ENCODE results near the gene UMODL1. TPM values are rescaled to one million over a fixed set of nuclear protein-coding genes. Genes with fewer than 3 reads are reported as not detected.

Gene UMODL1, protein sequence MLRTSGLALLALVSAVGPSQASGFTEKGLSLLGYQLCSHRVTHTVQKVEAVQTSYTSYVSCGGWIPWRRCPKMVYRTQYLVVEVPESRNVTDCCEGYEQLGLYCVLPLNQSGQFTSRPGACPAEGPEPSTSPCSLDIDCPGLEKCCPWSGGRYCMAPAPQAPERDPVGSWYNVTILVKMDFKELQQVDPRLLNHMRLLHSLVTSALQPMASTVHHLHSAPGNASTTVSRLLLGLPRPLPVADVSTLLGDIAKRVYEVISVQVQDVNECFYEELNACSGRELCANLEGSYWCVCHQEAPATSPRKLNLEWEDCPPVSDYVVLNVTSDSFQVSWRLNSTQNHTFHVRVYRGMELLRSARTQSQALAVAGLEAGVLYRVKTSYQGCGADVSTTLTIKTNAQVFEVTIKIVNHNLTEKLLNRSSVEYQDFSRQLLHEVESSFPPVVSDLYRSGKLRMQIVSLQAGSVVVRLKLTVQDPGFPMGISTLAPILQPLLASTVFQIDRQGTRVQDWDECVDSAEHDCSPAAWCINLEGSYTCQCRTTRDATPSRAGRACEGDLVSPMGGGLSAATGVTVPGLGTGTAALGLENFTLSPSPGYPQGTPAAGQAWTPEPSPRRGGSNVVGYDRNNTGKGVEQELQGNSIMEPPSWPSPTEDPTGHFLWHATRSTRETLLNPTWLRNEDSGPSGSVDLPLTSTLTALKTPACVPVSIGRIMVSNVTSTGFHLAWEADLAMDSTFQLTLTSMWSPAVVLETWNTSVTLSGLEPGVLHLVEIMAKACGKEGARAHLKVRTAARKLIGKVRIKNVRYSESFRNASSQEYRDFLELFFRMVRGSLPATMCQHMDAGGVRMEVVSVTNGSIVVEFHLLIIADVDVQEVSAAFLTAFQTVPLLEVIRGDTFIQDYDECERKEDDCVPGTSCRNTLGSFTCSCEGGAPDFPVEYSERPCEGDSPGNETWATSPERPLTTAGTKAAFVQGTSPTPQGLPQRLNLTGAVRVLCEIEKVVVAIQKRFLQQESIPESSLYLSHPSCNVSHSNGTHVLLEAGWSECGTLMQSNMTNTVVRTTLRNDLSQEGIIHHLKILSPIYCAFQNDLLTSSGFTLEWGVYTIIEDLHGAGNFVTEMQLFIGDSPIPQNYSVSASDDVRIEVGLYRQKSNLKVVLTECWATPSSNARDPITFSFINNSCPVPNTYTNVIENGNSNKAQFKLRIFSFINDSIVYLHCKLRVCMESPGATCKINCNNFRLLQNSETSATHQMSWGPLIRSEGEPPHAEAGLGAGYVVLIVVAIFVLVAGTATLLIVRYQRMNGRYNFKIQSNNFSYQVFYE
- total RNA-seq, result under 1 TPM; 0.05 to 0.10 TPM

DNA sequence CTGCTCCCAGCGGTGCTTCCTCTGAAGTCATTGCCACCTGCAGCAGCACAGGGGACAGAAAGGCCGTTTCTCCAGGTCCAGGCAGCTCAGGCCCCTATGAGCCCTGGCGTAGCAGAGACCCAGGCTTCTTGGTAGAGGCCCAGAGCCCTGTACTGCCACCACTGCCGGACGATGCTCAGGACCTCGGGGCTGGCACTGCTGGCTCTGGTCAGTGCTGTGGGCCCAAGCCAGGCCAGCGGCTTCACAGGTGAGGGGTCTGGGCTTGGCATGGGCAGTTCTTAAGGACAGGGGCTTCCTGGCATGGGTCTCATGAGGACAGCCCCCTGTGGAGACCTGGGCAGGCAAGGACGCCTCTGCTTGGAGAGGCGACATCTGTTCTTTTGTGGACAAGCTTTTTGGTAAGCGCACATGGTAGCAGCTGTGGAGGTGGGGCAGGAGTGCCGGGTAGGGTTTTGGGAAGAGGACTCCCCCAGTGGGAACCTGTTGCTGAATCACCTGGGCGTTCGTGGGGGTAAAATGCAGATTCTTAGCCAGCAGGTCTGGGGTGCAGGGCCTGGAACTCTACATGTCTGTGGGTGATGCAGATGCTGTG lies at the start of gene UMODL1:
UMODL1 (plus strand) TSS at position 172 of the 592 bp plus-strand sequence; CDS start at position 172, 0 bp downstream.
- POLR2A ChIA-PET, result no interaction called here
- CTCF ChIA-PET, result no interaction called here
- no peak within 1 kb of the TSS for H3K27ac Mint-ChIP-seq
- H3K4me3 Mint-ChIP-seq, result no peak within 1 kb of the TSS
- H3K4me1 Mint-ChIP-seq, result peaks cover 2% of the 10 kb centered on the region
- H3K9me3 Mint-ChIP-seq, result no peaks in the 10 kb centered on the region
- peaks cover 11% of the 10 kb centered on the region for H3K27me3 Mint-ChIP-seq
- no peak for DNase-seq
- no peaks in the 10 kb centered on the region for H3K36me3 Mint-ChIP-seq (ENCODE audit: low read depth)

DNA sequence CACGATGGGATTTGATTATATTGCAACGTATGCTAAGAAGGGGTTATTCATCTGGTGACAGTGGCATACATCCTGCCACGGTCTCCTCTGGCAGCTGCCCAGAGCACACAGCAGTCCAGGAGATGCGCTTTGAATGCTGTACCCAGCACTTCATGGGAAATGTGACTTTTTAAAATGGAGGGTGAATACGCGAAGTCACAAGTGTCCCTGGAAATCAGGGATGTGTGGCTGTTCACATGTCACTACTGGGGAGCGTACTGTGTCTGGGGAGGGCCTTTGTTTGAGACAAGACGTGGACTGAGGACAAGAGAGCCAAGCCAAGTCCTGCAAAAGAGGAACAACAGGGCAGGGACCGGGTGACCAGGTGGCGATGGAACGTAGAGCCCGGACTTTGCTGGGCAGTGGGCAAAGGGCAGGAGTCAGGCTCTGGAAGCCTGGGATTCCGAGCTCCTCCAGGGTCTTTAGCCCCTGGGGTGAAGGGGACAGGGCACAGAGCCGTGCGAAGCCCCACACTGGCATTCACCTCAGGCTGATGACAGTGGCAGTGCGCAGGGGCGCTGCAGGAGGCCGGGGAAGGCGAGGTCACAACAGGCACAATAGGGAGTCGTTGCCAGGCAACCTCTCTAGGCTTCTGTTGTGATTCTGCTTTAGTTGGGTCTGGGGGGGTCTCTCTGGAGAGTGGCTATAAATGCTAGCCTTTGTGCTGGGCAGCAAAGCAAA lies 49.6 kb upstream of the UMODL1 start:
- no peaks in the 10 kb centered on the region for H3K36me3 Mint-ChIP-seq (ENCODE audit: low read depth)
- no peaks in the 10 kb centered on the region for H3K9me3 Mint-ChIP-seq
- no peaks in the 10 kb centered on the region for H3K4me1 Mint-ChIP-seq
- ChIA-PET CTCF (no interaction called here), POLR2A (no interaction called here)
- no peak for DNase-seq
- H3K27ac Mint-ChIP-seq, result no peak overlapping the region
- H3K27me3 Mint-ChIP-seq, result no peaks in the 10 kb centered on the region
- no peak overlapping the region for H3K4me3 Mint-ChIP-seq

DNA sequence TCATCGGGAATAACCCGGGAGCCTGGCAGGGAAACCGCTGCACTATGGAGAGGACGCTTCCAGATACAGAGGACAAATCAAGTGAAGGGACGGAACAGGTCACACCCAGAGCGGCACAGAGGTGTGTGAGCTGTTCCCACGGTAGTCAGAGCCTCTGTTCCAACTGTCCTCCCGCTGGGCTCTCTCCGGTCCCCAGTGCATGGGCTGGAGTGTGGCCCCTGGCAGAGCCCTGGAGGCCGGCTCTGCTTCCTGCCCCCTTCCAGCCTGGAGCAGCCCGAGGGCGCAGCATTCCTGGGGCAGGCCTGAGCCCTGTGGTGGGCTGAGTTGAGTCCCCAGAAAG lies 49.1 kb upstream of the UMODL1 start:
- ChIA-PET POLR2A (no interaction called here), CTCF (no interaction called here)
- peaks cover 3% of the 10 kb centered on the region for H3K9me3 Mint-ChIP-seq
- no peak overlapping the region for H3K4me3 Mint-ChIP-seq
- DNase-seq, result no peak
- no peaks in the 10 kb centered on the region for H3K36me3 Mint-ChIP-seq (ENCODE audit: low read depth)
- H3K4me1 Mint-ChIP-seq, result no peaks in the 10 kb centered on the region
- H3K27me3 Mint-ChIP-seq, result peaks cover 2% of the 10 kb centered on the region
- no peak overlapping the region for H3K27ac Mint-ChIP-seq

DNA sequence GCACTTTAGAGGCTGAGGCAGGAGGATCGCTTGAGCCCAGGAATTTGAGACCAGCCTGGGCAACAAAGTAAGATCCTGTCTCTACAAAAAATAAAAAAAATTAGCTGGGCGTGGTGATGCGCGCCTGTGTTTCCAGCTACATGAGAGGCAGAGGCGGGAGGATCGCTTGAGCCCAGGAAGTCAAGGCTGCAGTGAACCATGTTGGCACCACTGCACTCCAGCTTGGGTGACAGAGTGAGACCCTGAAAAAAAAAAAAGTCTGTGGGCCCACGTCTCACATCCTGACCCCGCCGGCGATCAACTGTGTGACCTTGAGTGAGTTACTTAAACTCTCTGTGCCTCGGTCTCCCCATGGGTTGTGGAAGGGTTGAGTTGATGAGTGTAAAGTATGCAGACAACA lies 48.2 kb upstream of the UMODL1 start:
- Mint-ChIP-seq H3K27ac (no peak overlapping the region), H3K9me3 (peaks cover 3% of the 10 kb centered on the region), H3K36me3 (ENCODE audit: low read depth) (no peaks in the 10 kb centered on the region), H3K4me3 (no peak overlapping the region), H3K4me1 (no peaks in the 10 kb centered on the region), H3K27me3 (peaks cover 2% of the 10 kb centered on the region)
- ChIA-PET POLR2A (no interaction called here), CTCF (no interaction called here)
- no peak for DNase-seq

DNA sequence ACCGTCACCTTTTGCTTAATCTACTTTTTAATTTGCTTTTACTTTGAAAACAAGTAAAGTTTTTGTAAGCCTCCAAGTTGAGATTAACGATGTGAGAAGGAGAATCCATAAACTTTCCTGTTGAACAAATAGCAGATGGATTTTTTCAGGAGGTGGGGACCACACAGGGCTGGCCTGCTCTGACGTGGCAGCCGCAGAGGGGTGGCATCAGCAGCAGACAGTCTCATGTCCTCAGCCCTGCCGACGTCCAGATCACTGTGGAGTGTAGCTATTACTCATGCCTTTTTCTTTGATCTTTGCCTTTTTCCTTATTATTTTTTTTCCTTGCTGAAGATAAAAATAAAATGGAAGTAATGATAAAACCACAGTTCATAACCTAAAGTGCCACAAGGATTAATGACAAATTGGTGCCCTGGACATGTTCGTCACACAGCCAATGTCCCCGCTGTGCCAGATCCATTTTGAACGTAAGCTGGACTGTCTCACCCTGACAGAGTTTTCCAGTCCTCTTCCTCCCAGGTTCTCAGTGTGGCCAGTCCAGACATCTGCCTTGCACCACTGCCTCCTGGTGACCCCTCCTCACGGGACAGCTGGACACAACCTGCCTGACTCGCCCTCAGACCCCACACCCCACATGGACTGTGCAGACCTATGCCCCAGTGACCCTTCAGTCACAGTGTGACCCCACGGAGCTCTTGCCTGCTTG lies 45.6 kb upstream of the UMODL1 start:
- Mint-ChIP-seq H3K27ac (no peak overlapping the region), H3K4me1 (no peaks in the 10 kb centered on the region), H3K9me3 (peaks cover 3% of the 10 kb centered on the region), H3K4me3 (no peak overlapping the region), H3K36me3 (ENCODE audit: low read depth) (no peaks in the 10 kb centered on the region), H3K27me3 (peaks cover 2% of the 10 kb centered on the region)
- POLR2A ChIA-PET, result no interaction called here
- CTCF ChIA-PET, result no interaction called here
- DNase-seq, result no peak

DNA sequence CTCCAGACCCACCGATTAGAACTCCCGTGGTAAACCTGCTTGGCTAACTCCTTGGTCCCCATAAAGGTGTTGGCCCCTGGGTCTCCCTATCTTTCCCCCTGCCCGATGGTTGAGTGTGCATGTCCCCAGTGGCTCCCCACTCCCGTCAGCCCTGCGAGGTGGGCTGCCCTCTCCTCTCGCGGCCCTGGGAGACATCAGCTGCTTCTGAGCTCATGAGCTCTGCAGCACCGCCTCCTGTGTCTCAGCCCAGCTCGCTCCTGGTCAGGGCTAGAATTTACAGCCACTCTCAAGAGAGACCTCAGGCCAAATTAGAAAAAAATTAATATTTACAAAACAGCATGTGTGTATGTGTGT lies 45.1 kb upstream of the UMODL1 start:
- no peak overlapping the region for H3K4me3 Mint-ChIP-seq
- ChIA-PET CTCF (no interaction called here), POLR2A (no interaction called here)
- H3K27me3 Mint-ChIP-seq, result peaks cover 2% of the 10 kb centered on the region
- H3K36me3 Mint-ChIP-seq (ENCODE audit: low read depth), result no peaks in the 10 kb centered on the region
- no peak for DNase-seq
- H3K9me3 Mint-ChIP-seq, result peaks cover 3% of the 10 kb centered on the region
- H3K4me1 Mint-ChIP-seq, result no peaks in the 10 kb centered on the region
- H3K27ac Mint-ChIP-seq, result no peak overlapping the region

DNA sequence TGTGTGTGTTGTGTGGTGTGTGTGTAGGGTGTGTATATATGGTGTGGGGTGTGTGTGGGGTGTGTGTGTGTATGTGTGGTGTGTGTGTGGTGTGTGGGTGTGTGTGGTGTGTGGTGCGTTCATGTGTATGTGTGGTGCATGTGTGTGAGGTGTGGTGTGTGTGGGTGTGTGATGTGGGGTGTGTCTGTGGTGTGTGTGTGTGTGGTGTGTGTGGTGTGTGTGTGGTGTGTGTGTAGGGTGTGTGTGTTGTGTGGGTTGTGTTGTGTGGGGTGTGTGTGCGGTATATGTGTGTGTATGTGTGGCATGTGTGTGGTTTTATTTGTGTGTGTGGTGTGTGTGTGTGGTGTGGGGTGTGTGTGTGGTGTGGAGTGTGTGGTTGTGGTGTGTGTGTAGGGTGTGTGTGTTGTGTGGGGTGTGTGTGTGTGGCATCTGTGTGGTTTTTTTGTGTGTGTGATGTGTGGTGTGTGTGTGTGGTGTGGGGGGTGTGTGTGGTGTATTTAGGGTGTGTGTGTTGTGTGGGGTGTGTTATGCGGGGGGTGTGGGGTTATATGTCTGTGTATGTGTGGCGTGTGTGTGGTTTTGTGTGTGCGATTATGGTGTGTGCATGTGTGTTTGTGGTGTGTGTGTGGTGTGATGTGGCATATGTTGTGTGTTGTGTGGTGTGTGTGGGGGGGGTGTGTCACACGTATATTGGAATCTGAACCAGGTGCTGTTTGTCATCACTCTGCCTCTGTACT lies 43.9 kb upstream of the UMODL1 start:
- no peak overlapping the region for H3K4me3 Mint-ChIP-seq
- H3K27ac Mint-ChIP-seq, result no peak overlapping the region
- ChIA-PET CTCF (no interaction called here), POLR2A (no interaction called here)
- DNase-seq, result no peak
- peaks cover 3% of the 10 kb centered on the region for H3K9me3 Mint-ChIP-seq
- no peaks in the 10 kb centered on the region for H3K36me3 Mint-ChIP-seq (ENCODE audit: low read depth)
- no peaks in the 10 kb centered on the region for H3K4me1 Mint-ChIP-seq
- peaks cover 2% of the 10 kb centered on the region for H3K27me3 Mint-ChIP-seq

DNA sequence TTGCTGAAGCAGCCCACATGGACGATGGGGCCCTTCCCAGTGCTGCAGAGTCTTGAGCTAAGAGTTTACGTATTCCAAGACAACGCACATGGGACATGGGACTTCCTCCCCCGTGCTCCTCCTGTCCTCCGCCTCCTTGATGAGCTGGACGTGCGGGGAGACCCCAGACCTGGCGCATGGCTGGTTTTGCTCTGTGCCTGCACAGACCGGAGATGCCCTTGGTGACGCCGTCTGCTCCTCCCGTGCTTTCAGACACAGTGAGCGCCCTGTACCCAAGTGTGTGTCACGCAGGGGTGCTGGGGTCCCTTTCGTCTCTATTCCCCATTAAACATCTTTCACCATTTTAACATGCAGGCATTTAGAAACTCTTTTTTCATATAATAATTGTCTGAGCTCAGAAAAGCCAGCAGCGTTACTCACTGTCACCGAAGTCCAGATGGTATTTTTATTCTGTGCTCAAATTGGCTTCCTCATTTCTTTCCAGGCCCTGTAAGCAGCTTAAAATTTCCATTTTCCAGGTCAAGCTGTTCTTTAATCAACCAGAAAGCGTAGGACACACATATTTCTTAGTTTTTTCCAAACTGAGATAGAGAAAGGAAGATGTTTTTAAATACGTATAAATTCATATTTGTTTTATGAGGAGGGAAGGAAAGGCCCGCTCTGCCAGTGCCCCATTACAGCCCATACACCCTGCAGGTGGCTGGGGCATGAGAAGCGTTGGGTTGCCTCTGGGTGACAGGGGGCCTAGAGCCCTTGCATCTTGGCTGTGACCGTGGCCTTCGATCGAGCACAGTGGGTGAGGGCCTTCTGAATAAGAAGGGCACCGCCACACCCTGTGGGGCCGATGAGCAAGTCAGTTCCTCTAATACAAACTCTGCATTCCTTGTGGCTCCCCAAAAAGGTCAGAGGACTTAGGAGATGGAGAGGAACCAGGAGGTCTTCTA lies 43.0 kb upstream of the UMODL1 start:
- POLR2A ChIA-PET, result no interaction called here
- H3K9me3 Mint-ChIP-seq, result peaks cover 3% of the 10 kb centered on the region
- peaks cover 2% of the 10 kb centered on the region for H3K27me3 Mint-ChIP-seq
- no peak overlapping the region for H3K4me3 Mint-ChIP-seq
- H3K4me1 Mint-ChIP-seq, result no peaks in the 10 kb centered on the region
- no peak for DNase-seq
- CTCF ChIA-PET, result interaction anchor here (1.2 kb wide), 1 partner anchor 80 kb away, joined by 4 read pairs; no protein-coding TSS in a partner anchor
- no peak overlapping the region for H3K27ac Mint-ChIP-seq
- H3K36me3 Mint-ChIP-seq (ENCODE audit: low read depth), result no peaks in the 10 kb centered on the region

DNA sequence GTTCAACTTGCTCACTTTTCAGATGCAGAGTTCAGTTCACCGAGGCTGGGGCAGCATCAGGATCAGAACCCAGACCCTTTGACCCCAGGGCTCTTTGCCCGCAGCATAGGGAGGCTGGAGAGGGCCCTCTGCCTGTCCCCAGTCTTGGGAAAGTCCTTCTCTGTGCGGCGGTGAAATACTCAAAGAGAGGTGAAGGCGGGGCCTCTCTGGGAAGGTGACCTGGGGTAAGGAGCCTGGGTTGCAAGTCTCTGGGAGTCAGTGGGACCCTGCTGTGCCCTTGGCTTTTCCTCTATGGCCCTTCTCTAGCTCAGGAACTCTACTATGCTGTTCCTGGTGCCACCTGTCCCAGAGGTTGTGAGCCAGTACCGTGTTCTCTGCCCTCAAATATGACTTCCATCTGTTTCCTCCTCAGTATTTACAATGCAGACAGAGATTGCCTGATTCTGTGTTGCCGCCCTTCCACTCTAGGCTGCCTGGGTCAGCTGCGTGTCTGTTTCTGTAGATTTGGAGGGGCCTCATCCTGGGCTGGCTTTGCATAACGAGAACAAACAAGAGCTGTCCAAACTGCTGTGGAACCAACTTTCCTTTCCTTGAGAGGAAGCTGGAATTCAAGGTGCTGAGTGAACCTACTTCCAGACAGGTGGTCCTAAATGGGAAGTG lies 42.2 kb upstream of the UMODL1 start:
- no peak for DNase-seq
- no peaks in the 10 kb centered on the region for H3K36me3 Mint-ChIP-seq (ENCODE audit: low read depth)
- no peaks in the 10 kb centered on the region for H3K4me1 Mint-ChIP-seq
- peaks cover 2% of the 10 kb centered on the region for H3K27me3 Mint-ChIP-seq
- peaks cover 3% of the 10 kb centered on the region for H3K9me3 Mint-ChIP-seq
- POLR2A ChIA-PET, result no interaction called here
- H3K4me3 Mint-ChIP-seq, result no peak overlapping the region
- CTCF ChIA-PET, result interaction anchor here (0.9 to 1.2 kb wide), 2 partner anchors 79 to 89 kb away, joined by 3 to 4 read pairs; no protein-coding TSS in a partner anchor
- H3K27ac Mint-ChIP-seq, result no peak overlapping the region

DNA sequence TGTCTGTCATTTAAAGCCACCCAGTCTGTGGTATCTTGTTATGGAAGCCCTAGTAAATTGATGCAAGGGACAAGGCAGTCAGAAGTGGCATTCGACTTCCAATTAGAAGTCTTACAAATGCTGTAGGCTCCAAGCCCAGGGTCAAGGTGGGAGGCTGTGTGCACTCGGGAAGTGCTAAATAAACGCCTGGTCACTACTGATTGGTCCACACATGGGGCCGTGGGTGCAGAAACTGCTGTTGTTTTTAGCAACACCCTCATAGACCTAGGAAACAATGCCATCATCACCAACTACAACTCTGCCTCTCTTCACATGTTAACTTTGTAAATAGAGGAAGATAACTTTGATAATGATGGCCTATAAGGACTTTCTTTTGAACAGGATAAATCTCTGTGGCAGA lies 40.8 kb upstream of the UMODL1 start:
- H3K9me3 Mint-ChIP-seq, result peaks cover 3% of the 10 kb centered on the region
- ChIA-PET CTCF (interaction anchor here (0.9 kb wide), 1 partner anchor 87 kb away, joined by 3 read pairs; no protein-coding TSS in a partner anchor), POLR2A (no interaction called here)
- peaks cover 6% of the 10 kb centered on the region for H3K27me3 Mint-ChIP-seq
- H3K4me3 Mint-ChIP-seq, result no peak overlapping the region
- no peaks in the 10 kb centered on the region for H3K36me3 Mint-ChIP-seq (ENCODE audit: low read depth)
- DNase-seq, result no peak
- no peak overlapping the region for H3K27ac Mint-ChIP-seq
- no peaks in the 10 kb centered on the region for H3K4me1 Mint-ChIP-seq
